IPS-20b (cell line): Measurements from ENCODE around the gene RPS21.

ENCODE experiments used
- H3K27ac ChIP-seq: one replicate; pipeline ENCODE4 v1.5.1; 2013; ENCODE audit warnings: low read length
- H3K27me3 ChIP-seq: 2 replicates; pipeline ENCODE4 v1.6.1; 2013; ENCODE audit warnings: mild to moderate bottlenecking, low read length, inconsistent platforms; ENCODE audit not compliant: insufficient read depth
- H3K36me3 ChIP-seq: 2 replicates; pipeline ENCODE4 v1.6.1; 2013; ENCODE audit warnings: low read depth, mild to moderate bottlenecking, inconsistent platforms, low read length, moderate library complexity; ENCODE audit not compliant: insufficient read depth
- H3K4me1 ChIP-seq: 2 replicates; pipeline ENCODE4 v1.6.1; 2013; ENCODE audit warnings: mild to moderate bottlenecking, control low read depth, inconsistent platforms, low read length, moderate library complexity; ENCODE audit not compliant: insufficient read depth
- H3K4me3 ChIP-seq: 2 replicates; pipeline ENCODE4 v1.5.1; 2013; ENCODE audit warnings: mild to moderate bottlenecking, low read length, inconsistent platforms
- H3K9ac ChIP-seq: 2 replicates; pipeline ENCODE4 v1.6.1; 2013; ENCODE audit warnings: low read depth, mild to moderate bottlenecking, inconsistent platforms, low read length, moderate library complexity
- H3K9me3 ChIP-seq: 2 replicates; pipeline ENCODE4 v1.6.1; 2013; ENCODE audit warnings: mild to moderate bottlenecking, low read depth, low read length, inconsistent platforms; ENCODE audit not compliant: insufficient read depth

The RPS21 gene

GRCh38 chr20:62405108-62405980, 18.4 kb downstream of the RPS21 start:
- Histone ChIP-seq H3K9me3 (no peaks in the 10 kb centered on the region), H3K4me3 (no peak overlapping the region), H3K9ac (no peak overlapping the region), H3K27me3 (peaks cover 21% of the 10 kb centered on the region), H3K27ac (no peak overlapping the region), H3K36me3 (no peaks in the 10 kb centered on the region), H3K4me1 (0 out of 2 replicates have a peak, but pooled peaks cover 3% of the 10 kb centered on the region)

- Histone ChIP-seq H3K36me3 (no peaks in the 10 kb centered on the region), H3K4me1 (0 out of 2 replicates have a peak, but pooled peaks cover 3% of the 10 kb centered on the region), H3K4me3 (peak overlapping the region; percentile 68), H3K27ac (no peak overlapping the region), H3K9me3 (no peaks in the 10 kb centered on the region), H3K9ac (no peak overlapping the region), H3K27me3 (peaks cover 23% of the 10 kb centered on the region)
These were observed 19.1 kb downstream of the RPS21 start for GRCh38 chr20:62405981-62406513.

- H3K27ac ChIP-seq = no peak overlapping the region
- H3K9ac ChIP-seq = peak overlapping the region; percentile 32; the same call in 1 of the 2 replicates
- no peaks in the 10 kb centered on the region for H3K9me3 ChIP-seq
- peaks cover 23% of the 10 kb centered on the region for H3K27me3 ChIP-seq
- 0 out of 2 replicates have a peak, but pooled peaks cover 3% of the 10 kb centered on the region for H3K4me1 ChIP-seq
- H3K4me3 ChIP-seq = peak overlapping the region; percentile 68
- H3K36me3 ChIP-seq = no peaks in the 10 kb centered on the region
These were observed 19.8 kb downstream of the RPS21 start for GRCh38 chr20:62406635-62407176.

GRCh38 chr20:62407221-62407992, 20.5 kb downstream of the RPS21 start, which contains the start of gene CABLES2:
CABLES2 (minus strand) TSS chr20:62407285; CDS start chr20:62407276, 9 bp downstream.
- H3K9me3 ChIP-seq = no peaks in the 10 kb centered on the region
- peaks cover 23% of the 10 kb centered on the region for H3K27me3 ChIP-seq
- H3K27ac ChIP-seq = no peak within 1 kb of the TSS
- peak within 1 kb of the TSS; percentile 68 for H3K4me3 ChIP-seq
- H3K4me1 ChIP-seq = 0 out of 2 replicates have a peak, but pooled peaks cover 3% of the 10 kb centered on the region
- H3K36me3 ChIP-seq = no peaks in the 10 kb centered on the region
- peak within 1 kb of the TSS; percentile 32; the same call in 1 of the 2 replicates for H3K9ac ChIP-seq

GRCh38 chr20:62408055-62408454, 21.2 kb downstream of the RPS21 start:
- H3K27me3 ChIP-seq = peaks cover 23% of the 10 kb centered on the region
- H3K36me3 ChIP-seq = no peaks in the 10 kb centered on the region

DNA sequence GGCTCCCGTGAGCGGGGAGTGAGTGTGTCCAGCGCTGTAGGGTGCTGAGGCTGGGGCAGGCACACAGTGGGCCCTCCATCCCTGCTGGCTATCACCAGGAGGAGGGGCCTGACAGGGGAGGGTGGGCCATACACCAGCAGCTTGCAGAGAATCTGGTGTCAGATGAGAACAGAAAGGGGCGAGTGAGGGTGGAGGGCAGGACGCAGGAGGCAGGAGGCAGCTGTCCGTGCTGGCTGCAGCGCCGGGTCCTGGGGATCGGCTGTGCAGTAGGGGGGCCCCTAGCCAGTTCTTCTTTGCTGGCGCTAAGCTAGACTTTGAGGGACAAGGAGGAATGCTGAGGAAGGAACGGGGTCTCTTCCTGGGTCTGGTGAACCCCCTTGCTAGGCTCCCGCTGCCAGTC, 21.7 kb downstream of the RPS21 start:
- Histone ChIP-seq H3K4me1 (0 out of 2 replicates have a peak, but pooled peaks cover 3% of the 10 kb centered on the region), H3K9ac (no peak overlapping the region), H3K4me3 (no peak overlapping the region), H3K9me3 (no peaks in the 10 kb centered on the region), H3K27me3 (peaks cover 23% of the 10 kb centered on the region), H3K36me3 (no peaks in the 10 kb centered on the region), H3K27ac (no peak overlapping the region)

More at GRCh38 chr20:62408055-62408454, 21.2 kb downstream of the RPS21 start:
- Histone ChIP-seq H3K4me3 (no peak overlapping the region), H3K9me3 (no peaks in the 10 kb centered on the region), H3K9ac (no peak overlapping the region), H3K4me1 (0 out of 2 replicates have a peak, but pooled peaks cover 3% of the 10 kb centered on the region), H3K27ac (no peak overlapping the region)

DNA sequence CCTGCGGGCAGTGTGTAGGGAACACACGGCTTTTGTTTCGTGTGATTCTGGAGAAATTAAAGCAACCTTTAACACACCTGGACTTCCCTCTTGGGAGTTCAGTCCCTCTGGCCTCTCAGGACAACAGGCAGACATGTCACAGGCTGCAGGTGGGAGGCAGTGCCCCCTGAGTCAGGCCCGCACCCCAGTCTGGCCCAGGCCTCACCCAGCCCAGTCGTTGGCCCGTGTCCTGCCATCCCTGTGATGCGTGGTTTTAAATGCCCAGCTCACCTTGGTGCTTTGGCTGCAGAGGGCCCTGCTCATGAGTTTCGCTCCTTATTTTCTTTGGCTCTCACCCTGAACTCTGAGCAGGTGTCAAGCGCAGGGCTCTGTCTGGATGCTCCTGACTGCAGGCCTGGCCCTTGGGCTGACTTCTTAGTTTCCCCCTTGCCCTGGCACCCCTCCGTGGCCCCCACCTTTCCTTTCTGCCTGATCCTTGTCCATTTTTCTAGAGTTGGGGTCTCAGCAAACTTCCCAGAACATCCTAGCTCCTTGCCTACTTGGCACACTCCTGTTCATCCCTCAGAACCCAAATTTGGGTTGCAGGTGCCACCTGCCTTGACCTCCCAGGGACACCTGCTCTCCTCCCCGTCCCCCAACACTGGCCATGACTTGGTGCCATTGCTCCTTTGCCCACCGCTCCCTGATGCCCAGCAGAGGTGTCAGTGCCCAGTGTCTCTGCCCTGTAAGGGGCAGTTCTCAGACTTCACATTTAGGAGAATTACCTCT, 22.4 kb downstream of the RPS21 start:
- Histone ChIP-seq H3K27me3 (peaks cover 23% of the 10 kb centered on the region), H3K4me3 (no peak overlapping the region), H3K4me1 (0 out of 2 replicates have a peak, but pooled peaks cover 3% of the 10 kb centered on the region), H3K9ac (no peak overlapping the region), H3K9me3 (no peaks in the 10 kb centered on the region), H3K27ac (no peak overlapping the region), H3K36me3 (no peaks in the 10 kb centered on the region)

DNA sequence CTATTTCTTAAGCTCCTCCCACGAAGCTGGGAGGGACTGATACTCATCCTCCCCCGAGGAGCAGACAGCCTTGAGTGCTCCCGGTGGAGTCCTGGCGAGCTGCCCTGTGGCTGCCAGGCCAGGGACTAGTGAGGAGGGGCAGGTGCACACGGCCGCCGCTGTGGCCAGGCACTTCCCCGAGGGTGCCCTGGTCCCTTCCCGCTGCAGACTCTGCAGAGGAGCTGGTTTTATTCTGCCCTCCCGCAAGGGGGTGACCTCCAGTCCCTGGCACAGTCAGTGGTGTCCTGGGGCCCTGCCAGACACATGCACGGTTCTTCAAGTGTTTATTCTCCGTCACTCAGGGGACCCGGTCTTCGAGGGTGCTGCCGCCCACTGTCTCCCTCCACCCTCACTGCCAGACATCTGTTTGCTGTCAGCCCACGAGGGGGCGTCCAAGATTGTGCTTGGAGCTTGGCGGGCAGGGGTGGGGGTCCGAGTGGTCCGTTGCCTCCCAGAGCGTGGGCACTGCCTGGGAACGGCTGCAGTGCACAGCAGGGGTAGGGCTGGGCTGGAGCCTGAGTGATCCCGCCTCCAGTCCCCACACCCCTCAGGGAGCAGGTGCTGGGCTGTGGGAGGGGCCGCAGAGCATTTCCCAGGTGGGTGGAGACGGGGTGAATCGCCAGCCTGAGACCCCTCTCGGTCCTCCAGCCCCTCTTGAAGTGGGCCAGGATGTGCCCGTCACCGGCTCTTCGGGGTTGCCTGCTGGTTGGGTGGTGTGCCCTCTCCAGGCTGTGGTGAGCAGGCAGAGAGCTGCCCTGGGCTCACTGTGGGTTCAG, 23.2 kb downstream of the RPS21 start:
- Histone ChIP-seq H3K4me1 (0 out of 2 replicates have a peak, but pooled peaks cover 3% of the 10 kb centered on the region), H3K9me3 (no peaks in the 10 kb centered on the region), H3K27ac (no peak overlapping the region), H3K27me3 (peaks cover 23% of the 10 kb centered on the region), H3K9ac (no peak overlapping the region), H3K4me3 (no peak overlapping the region; the same call in 1 of the 2 replicates), H3K36me3 (no peaks in the 10 kb centered on the region)

DNA sequence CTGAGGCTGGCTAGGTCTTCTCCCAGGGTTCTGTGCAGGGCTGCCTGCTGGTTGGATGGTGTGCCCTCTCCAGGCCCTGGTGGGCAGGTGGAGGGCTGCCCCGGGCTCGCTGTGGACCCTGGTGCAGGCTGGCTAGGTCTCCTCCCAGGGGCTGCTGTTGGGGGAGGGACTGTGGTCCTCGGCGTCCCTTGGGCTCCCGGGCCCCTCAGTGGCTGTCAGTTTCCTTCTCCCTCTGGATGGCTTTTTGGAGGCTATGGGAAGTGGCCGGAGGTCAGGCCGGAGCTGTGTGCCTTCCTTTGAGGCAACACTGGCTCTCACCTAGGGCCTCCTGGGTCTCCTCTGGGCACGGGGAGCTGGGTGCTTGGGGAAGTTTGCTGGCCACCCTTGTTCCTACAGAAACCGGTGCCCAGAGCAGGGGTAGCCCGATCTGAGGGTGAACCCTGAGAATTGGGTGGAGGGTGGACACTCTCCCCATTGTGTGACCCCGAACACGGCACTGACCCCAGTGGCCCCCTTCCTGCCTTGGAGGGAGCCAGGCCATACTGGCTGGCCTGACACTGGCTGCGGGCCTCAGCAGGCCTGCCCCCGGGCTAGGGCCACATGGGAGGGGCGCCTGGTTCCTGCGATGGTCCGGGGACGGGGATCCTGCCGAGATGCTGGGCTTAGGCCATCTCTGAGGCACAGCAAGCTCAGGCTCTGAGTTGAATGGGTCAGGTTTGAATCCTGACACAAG, 24.0 kb downstream of the RPS21 start:
- H3K27ac ChIP-seq = no peak overlapping the region

More for the DNA sequence above, 24.0 kb downstream of the RPS21 start:
- peaks cover 23% of the 10 kb centered on the region for H3K27me3 ChIP-seq
- H3K4me3 ChIP-seq = no peak overlapping the region
- H3K36me3 ChIP-seq = no peaks in the 10 kb centered on the region
- H3K9ac ChIP-seq = no peak overlapping the region
- no peaks in the 10 kb centered on the region for H3K9me3 ChIP-seq
- 0 out of 2 replicates have a peak, but pooled peaks cover 3% of the 10 kb centered on the region for H3K4me1 ChIP-seq
